HepG2 (cell line): ENCODE results near the gene SLC50A1. TPM values are rescaled to one million over a fixed set of nuclear protein-coding genes. Genes with fewer than 3 reads are reported as not detected.

Experiments used
- AGO2 ChIP-seq: fragments of 200-400 bp; formaldehyde crosslinking; optimal IDR thresholded peaks from 2 replicates; pipeline ENCODE3; 2017; ENCODE audit warnings: mild to moderate bottlenecking, low read depth, low read length, moderate library complexity
- EP300 ChIP-seq, 3 experiments: sonication (generic) in 1 of 3; formaldehyde crosslinking in 1 of 3; IDR thresholded peaks; 2 replicates each; pipeline versions ENCODE4 v1.5.1 to v1.6.1; 2011 to 2020; ENCODE audit warnings: low read depth in 2 of 3, low read length in 2 of 3, borderline replicate concordance in 1 of 3, improper control_type of control experiment in 1 of 3, mild to moderate bottlenecking in 1 of 3, missing genetic modification reagents in 1 of 3, moderate library complexity in 1 of 3
- FOXJ3 ChIP-seq: sonication (generic); formaldehyde crosslinking; IDR thresholded peaks from 2 replicates; pipeline ENCODE4 v1.4.0; 2020; ENCODE audit warnings: missing genetic modification reagents, mild to moderate bottlenecking, borderline replicate concordance
- GMEB2 ChIP-seq: IDR thresholded peaks from 2 replicates; pipeline ENCODE4 v1.6.1; 2016; ENCODE audit warnings: missing biosample characterization, missing genetic modification reagents, low read depth
- HMGA1 ChIP-seq: sonication (generic); formaldehyde crosslinking; conservative IDR thresholded peaks from 2 replicates; pipeline ENCODE4 v1.4.0; 2020; ENCODE audit warnings: missing genetic modification reagents
- HOXA5 ChIP-seq: sonication (generic); formaldehyde crosslinking; IDR thresholded peaks from 2 replicates; pipeline ENCODE4 v1.4.0; 2020; ENCODE audit warnings: missing genetic modification reagents
- JUND ChIP-seq: sonication (generic); formaldehyde crosslinking; IDR thresholded peaks from 2 replicates; pipeline ENCODE4 v1.8.0; 2022; ENCODE audit warnings: mild to moderate bottlenecking, missing genetic modification reagents
- KMT2B ChIP-seq: IDR thresholded peaks from 2 replicates; pipeline ENCODE4 v1.6.1; 2016; ENCODE audit warnings: missing genetic modification reagents, missing compliant biosample characterization
- LCORL ChIP-seq, 2 experiments: fragments of 450-650 bp in 1 of 2; sonication (generic) in 1 of 2; formaldehyde crosslinking in 1 of 2; IDR thresholded peaks; 2 replicates each; pipeline versions ENCODE4 v1.5.0 to v1.6.1; 2017 to 2020; ENCODE audit warnings: antibody characterized with exemption in 1 of 2, missing genetic modification reagents in 1 of 2
- POLR2AphosphoS5 ChIP-seq: IDR thresholded peaks from 2 replicates; pipeline ENCODE4 v1.6.1; 2012; ENCODE audit warnings: low read depth, low read length
- RBFOX2 ChIP-seq: fragments of 200-400 bp; formaldehyde crosslinking; IDR thresholded peaks from 2 replicates; pipeline ENCODE4 v1.6.1; 2017; ENCODE audit warnings: low read depth, mild to moderate bottlenecking, low read length
- RFXANK ChIP-seq: IDR thresholded peaks from 2 replicates; pipeline ENCODE4 v1.6.1; 2016
- SP5 ChIP-seq: IDR thresholded peaks from 2 replicates; pipeline ENCODE4 v1.6.1; 2016; ENCODE audit warnings: low read depth, borderline replicate concordance
- SUZ12 ChIP-seq: fragments of 150-350 bp; IDR thresholded peaks from 2 replicates; pipeline ENCODE4 v1.6.1; 2014; ENCODE audit warnings: low read depth, low read length
- TEF ChIP-seq: sonication (generic); formaldehyde crosslinking; IDR thresholded peaks from 2 replicates; pipeline ENCODE4 v1.5.0; 2020; ENCODE audit warnings: missing genetic modification reagents
- ZFP82 ChIP-seq: sonication (generic); formaldehyde crosslinking; IDR thresholded peaks from 2 replicates; pipeline ENCODE4 v1.5.1; 2020; ENCODE audit warnings: mild to moderate bottlenecking, missing genetic modification reagents, borderline replicate concordance
- ZNF17 ChIP-seq: sonication (generic); formaldehyde crosslinking; IDR thresholded peaks from 2 replicates; pipeline ENCODE4 v1.5.0; 2020; ENCODE audit warnings: mild to moderate bottlenecking, missing genetic modification reagents
- ZNF367 ChIP-seq: sonication (generic); formaldehyde crosslinking; IDR thresholded peaks from 2 replicates; pipeline ENCODE4 v1.4.0; 2020; ENCODE audit warnings: missing genetic modification reagents, borderline replicate concordance
- ZNF496 ChIP-seq: sonication (generic); formaldehyde crosslinking; IDR thresholded peaks from 2 replicates; pipeline ENCODE4 v1.8.1; 2023; ENCODE audit warnings: mild to moderate bottlenecking, moderate library complexity, missing genetic modification reagents; ENCODE audit not compliant: insufficient replicate concordance
- ZNF567 ChIP-seq: sonication (generic); formaldehyde crosslinking; IDR thresholded peaks from 2 replicates; pipeline ENCODE4 v1.8.1; 2023; ENCODE audit warnings: mild to moderate bottlenecking, missing genetic modification reagents, borderline replicate concordance
- ZNF816 ChIP-seq: sonication (generic); formaldehyde crosslinking; IDR thresholded peaks from 2 replicates; pipeline ENCODE4 v1.8.0; 2022; ENCODE audit warnings: missing genetic modification reagents, mild to moderate bottlenecking, borderline replicate concordance
- ZSCAN9 ChIP-seq: IDR thresholded peaks from 2 replicates; pipeline ENCODE4 v1.6.1; 2016; ENCODE audit warnings: borderline replicate concordance
- polyA plus RNA-seq, 8 experiments: library from polyadenylated mRNA; depleted of rRNA in 3 of 8; stranded (reverse) in 7 of 8; unstranded in 1 of 8; fragments of >200 nt; fragmentation: Illumina TruSeq in 4 of 8; extraction: Trizol in 4 of 8; gene quantifications; 2 replicates each; pipeline versions ENCODE4 v1.2.1 to v1.2.3, GENCODE V29; 2011 to 2016; ENCODE audit warnings: low read depth in 4 of 8, missing spikeins in 1 of 8, mixed read lengths in 1 of 8; ENCODE audit not compliant: insufficient read depth in 1 of 8
- total RNA-seq, 5 experiments: library from RNA; depleted of rRNA; stranded (reverse); fragments of >200 nt; fragmentation: Illumina TruSeq; extraction: Trizol; gene quantifications; 2 replicates each; pipeline ENCODE4 v1.2.3, GENCODE V29; 2016; ENCODE audit warnings: low read depth in 1 of 5
- TF ChIP-seq, protein P1 (sequence below): sonication (generic); formaldehyde crosslinking; IDR thresholded peaks from 2 replicates; pipeline ENCODE4 v1.4.0; 2020; ENCODE audit warnings: low read depth, mild to moderate bottlenecking, missing genetic modification reagents
- TF ChIP-seq, protein P2 (sequence below): sonication (generic); formaldehyde crosslinking; IDR thresholded peaks from 2 replicates; pipeline ENCODE4 v1.5.1; 2020; ENCODE audit warnings: mild to moderate bottlenecking, missing genetic modification reagents, moderate library complexity

SLC50A1 gene
- total and polyA plus RNA-seq, 2 of the 13 experiments (the other 11 are each of a cell fraction or from before 2014, with no cell fraction given): 22.5 to 46.8 TPM

DNA sequence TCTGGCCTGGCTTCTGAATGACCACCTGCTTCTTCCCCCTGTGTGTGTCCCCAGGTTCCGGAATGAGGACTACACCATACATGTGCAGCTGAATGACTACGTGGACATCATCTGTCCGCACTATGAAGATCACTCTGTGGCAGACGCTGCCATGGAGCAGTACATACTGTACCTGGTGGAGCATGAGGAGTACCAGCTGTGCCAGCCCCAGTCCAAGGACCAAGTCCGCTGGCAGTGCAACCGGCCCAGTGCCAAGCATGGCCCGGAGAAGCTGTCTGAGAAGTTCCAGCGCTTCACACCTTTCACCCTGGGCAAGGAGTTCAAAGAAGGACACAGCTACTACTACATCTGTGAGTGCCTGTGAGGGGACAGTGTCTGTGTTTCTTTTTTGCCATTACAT, 4.4 kb upstream of the SLC50A1 start (continued):
- TF ChIP-seq, protein P1, sequence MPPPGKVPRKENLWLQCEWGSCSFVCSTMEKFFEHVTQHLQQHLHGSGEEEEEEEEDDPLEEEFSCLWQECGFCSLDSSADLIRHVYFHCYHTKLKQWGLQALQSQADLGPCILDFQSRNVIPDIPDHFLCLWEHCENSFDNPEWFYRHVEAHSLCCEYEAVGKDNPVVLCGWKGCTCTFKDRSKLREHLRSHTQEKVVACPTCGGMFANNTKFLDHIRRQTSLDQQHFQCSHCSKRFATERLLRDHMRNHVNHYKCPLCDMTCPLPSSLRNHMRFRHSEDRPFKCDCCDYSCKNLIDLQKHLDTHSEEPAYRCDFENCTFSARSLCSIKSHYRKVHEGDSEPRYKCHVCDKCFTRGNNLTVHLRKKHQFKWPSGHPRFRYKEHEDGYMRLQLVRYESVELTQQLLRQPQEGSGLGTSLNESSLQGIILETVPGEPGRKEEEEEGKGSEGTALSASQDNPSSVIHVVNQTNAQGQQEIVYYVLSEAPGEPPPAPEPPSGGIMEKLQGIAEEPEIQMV (CRISPR knock-in tag): no peak
- no peak for TF ChIP-seq FOXJ3 (CRISPR knock-in tag)
- no peak for TF ChIP-seq KMT2B (CRISPR knock-in tag)
- TF ChIP-seq RBFOX2: peak; percentile 78
- TF ChIP-seq AGO2: peak; percentile 40
- no peak for TF ChIP-seq ZNF567 (CRISPR knock-in tag)
- TF ChIP-seq ZSCAN9: no peak
- no peak for TF ChIP-seq TEF (CRISPR knock-in tag)
- no peak for TF ChIP-seq GMEB2 (CRISPR knock-in tag)
- TF ChIP-seq HMGA1: no peak
- no peak for TF ChIP-seq EP300 (IDR thresholded peaks at IDR 0.05; ENCODE audit: low read depth in 2 of 2, low read length in 2 of 2)
- no peak for TF ChIP-seq EP300 (CRISPR knock-in tag; IDR thresholded peaks at IDR 0.05; ENCODE audit: borderline replicate concordance)
- TF ChIP-seq RFXANK: no peak
- no peak for TF ChIP-seq ZFP82 (CRISPR knock-in tag)
- TF ChIP-seq ZNF496 (CRISPR knock-in tag): no peak
- no peak for TF ChIP-seq ZNF816 (CRISPR knock-in tag)
- TF ChIP-seq, protein P2, sequence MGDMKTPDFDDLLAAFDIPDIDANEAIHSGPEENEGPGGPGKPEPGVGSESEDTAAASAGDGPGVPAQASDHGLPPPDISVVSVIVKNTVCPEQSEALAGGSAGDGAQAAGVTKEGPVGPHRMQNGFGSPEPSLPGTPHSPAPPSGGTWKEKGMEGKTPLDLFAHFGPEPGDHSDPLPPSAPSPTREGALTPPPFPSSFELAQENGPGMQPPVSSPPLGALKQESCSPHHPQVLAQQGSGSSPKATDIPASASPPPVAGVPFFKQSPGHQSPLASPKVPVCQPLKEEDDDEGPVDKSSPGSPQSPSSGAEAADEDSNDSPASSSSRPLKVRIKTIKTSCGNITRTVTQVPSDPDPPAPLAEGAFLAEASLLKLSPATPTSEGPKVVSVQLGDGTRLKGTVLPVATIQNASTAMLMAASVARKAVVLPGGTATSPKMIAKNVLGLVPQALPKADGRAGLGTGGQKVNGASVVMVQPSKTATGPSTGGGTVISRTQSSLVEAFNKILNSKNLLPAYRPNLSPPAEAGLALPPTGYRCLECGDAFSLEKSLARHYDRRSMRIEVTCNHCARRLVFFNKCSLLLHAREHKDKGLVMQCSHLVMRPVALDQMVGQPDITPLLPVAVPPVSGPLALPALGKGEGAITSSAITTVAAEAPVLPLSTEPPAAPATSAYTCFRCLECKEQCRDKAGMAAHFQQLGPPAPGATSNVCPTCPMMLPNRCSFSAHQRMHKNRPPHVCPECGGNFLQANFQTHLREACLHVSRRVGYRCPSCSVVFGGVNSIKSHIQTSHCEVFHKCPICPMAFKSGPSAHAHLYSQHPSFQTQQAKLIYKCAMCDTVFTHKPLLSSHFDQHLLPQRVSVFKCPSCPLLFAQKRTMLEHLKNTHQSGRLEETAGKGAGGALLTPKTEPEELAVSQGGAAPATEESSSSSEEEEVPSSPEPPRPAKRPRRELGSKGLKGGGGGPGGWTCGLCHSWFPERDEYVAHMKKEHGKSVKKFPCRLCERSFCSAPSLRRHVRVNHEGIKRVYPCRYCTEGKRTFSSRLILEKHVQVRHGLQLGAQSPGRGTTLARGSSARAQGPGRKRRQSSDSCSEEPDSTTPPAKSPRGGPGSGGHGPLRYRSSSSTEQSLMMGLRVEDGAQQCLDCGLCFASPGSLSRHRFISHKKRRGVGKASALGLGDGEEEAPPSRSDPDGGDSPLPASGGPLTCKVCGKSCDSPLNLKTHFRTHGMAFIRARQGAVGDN (CRISPR knock-in tag): peak; percentile 69
- no peak for TF ChIP-seq ZNF367 (CRISPR knock-in tag)
- no peak for TF ChIP-seq SP5 (CRISPR knock-in tag)
- no peak for TF ChIP-seq SUZ12
- peak; percentile 39 for TF ChIP-seq POLR2AphosphoS5
- TF ChIP-seq ZNF17: no peak
- TF ChIP-seq HOXA5 (CRISPR knock-in tag): 0 out of 2 replicates have a peak, but pooled peaks have one; percentile 8
- TF ChIP-seq LCORL (IDR thresholded peaks at IDR 0.05): no peak
- 0 out of 2 replicates have a peak, but pooled peaks have one; percentile 15 for TF ChIP-seq LCORL (CRISPR knock-in tag; IDR thresholded peaks at IDR 0.05)
- no peak for TF ChIP-seq JUND (CRISPR knock-in tag)
